GM13976 (cell line): Measurements from ENCODE around the gene TTLL11.
"Not testable (repeated sequence)": the region's sequence is repeated elsewhere in the genome, so short reads cannot be mapped to it uniquely, and the experiment has no call there.

Experiments
- DNase-seq: peaks from one replicate; pipeline ENCODE4 v3.0.0; 2012; ENCODE audit warnings: low spot score
- CTCF ChIP-seq: IDR thresholded peaks from 2 replicates; pipeline ENCODE4 v1.5.1; 2012; ENCODE audit warnings: borderline replicate concordance, mild to moderate bottlenecking; ENCODE audit not compliant: insufficient read depth; ENCODE audit errors: extremely low read depth, missing control alignments, control extremely low read depth
- in situ Hi-C: fragments of 300-500 bp; cut with MboI; formaldehyde crosslinking; loops from one replicate; pipeline ENCODE4 v1.12.0; 2022; ENCODE audit warnings: low sequenced_read_pairs, mixed read lengths, inconsistent platforms; ENCODE audit not compliant: unreplicated experiment

Gene TTLL11

GRCh38 chr9:122121931-122122330, 28.8 kb upstream of the TTLL11 start:
- TF ChIP-seq CTCF: no peak
- in situ Hi-C loops: loop anchor here (5.0 to 25.0 kb wide), 3 partner anchors 225 to 693 kb away; no protein-coding TSS in a partner anchor
- DNase-seq: no peak

GRCh38 chr9:122121391-122121790, 28.3 kb upstream of the TTLL11 start:
- in situ Hi-C loops: loop anchor here (5.0 to 25.0 kb wide), 3 partner anchors 226 to 693 kb away; no protein-coding TSS in a partner anchor
- DNase-seq: no peak
- TF ChIP-seq CTCF: no peak

- in situ Hi-C loops: loop anchor here (5.0 to 25.0 kb wide), 3 partner anchors 227 to 694 kb away; no protein-coding TSS in a partner anchor
- TF ChIP-seq CTCF: no peak
- no peak for DNase-seq
These were observed 27.4 kb upstream of the TTLL11 start for GRCh38 chr9:122120316-122121071.

- no peak for TF ChIP-seq CTCF
- DNase-seq: no peak
- in situ Hi-C loops: loop anchor here (5.0 to 25.0 kb wide), 3 partner anchors 228 to 695 kb away; no protein-coding TSS in a partner anchor
These were observed 26.6 kb upstream of the TTLL11 start for GRCh38 chr9:122119721-122120120.

- in situ Hi-C loops: loop anchor here (25.0 kb wide), 1 partner anchor 343 kb away; no protein-coding TSS in a partner anchor
- TF ChIP-seq CTCF: no peak
- DNase-seq: no peak
These were observed 26.0 kb upstream of the TTLL11 start for GRCh38 chr9:122119166-122119521.

- no peak for TF ChIP-seq CTCF
- in situ Hi-C loops: loop anchor here (25.0 kb wide), 1 partner anchor 344 kb away; no protein-coding TSS in a partner anchor
- no peak for DNase-seq
These were observed 25.4 kb upstream of the TTLL11 start for GRCh38 chr9:122118343-122119165.

GRCh38 chr9:122117241-122117640, 24.1 kb upstream of the TTLL11 start:
- in situ Hi-C loops: loop anchor here (25.0 kb wide), 1 partner anchor 345 kb away; no protein-coding TSS in a partner anchor

More at GRCh38 chr9:122117241-122117640, 24.1 kb upstream of the TTLL11 start:
- DNase-seq: not testable (repeated sequence)
